GM19043 (cell line): ENCODE results near the gene ODF2.
A peak's percentile ranks its signal among the peaks of the same experiment; 100 is the strongest.
"Not testable (repeated sequence)": the region's sequence is repeated elsewhere in the genome, so short reads cannot be mapped to it uniquely, and the experiment has no call there.

Experiments used
- ATAC-seq: cut with Tn5 transposase; IDR thresholded peaks from one replicate; pipeline ENCODE4 v1.9.1; 2021; ENCODE audit warnings: low read depth; ENCODE audit not compliant: unreplicated experiment

Gene ODF2

DNA sequence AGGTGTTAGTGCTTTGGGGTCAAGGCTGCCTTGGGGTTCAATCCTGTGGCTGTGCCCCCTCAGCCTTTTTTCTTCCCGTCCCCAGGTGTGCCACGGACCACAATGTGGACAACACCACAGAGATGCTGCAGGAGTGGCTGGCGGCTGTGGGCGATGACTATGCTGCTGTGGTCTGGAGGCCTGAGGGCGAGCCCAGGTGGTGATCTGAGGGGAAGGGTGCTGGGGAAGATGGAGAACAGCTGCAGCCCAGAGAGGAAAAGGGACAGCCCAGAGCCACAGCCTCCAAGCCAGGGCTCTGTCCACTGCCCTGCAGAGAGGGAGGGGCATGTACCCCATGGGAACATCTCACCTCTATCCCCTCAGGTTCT is 33.0 kb upstream of the ODF2 start:
- ATAC-seq: no peak

DNA sequence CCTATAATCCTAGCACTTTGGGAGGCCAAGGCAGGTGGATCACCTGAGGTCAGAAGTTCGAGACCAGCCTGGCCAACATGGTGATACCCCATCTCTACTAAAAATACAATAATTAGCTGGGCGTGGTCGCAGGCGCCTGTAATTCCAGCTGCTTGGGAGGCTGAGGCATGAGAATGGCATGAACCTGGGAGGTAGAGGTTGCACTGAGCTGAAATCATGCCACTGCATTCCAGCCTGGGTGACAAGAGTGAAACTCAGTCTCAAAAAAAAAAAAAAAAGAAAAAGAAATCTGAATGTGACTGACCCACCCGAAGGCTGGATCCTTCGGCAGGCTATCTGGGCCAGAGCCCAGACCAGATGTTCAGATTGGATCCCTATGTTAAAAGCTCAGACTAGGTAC is 32.5 kb upstream of the ODF2 start:
- ATAC-seq: not testable (repeated sequence)

DNA sequence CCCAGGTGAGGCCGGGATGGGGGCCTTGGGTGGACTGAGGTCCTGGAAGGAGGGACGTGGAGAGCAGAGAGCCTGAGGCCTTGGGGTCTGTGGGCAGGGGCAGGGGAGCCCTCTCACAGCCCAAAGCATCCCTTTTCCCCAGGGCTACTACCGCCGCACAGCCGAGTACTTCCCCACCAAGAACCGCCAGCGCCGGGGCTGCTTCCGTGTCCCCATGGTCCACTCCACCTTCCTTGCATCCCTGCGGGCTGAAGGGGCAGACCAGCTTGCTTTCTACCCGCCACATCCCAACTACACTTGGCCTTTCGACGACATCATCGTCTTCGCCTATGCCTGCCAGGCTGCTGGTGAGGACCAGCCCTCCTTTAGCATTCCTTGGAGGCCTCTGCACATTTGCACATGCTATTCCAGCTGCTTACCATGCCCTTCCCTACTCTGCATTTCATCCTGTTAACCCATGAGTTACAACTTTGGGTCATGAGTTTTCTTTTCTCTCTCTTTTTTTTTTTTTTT is 31.5 kb upstream of the ODF2 start:
- no peak for ATAC-seq

DNA sequence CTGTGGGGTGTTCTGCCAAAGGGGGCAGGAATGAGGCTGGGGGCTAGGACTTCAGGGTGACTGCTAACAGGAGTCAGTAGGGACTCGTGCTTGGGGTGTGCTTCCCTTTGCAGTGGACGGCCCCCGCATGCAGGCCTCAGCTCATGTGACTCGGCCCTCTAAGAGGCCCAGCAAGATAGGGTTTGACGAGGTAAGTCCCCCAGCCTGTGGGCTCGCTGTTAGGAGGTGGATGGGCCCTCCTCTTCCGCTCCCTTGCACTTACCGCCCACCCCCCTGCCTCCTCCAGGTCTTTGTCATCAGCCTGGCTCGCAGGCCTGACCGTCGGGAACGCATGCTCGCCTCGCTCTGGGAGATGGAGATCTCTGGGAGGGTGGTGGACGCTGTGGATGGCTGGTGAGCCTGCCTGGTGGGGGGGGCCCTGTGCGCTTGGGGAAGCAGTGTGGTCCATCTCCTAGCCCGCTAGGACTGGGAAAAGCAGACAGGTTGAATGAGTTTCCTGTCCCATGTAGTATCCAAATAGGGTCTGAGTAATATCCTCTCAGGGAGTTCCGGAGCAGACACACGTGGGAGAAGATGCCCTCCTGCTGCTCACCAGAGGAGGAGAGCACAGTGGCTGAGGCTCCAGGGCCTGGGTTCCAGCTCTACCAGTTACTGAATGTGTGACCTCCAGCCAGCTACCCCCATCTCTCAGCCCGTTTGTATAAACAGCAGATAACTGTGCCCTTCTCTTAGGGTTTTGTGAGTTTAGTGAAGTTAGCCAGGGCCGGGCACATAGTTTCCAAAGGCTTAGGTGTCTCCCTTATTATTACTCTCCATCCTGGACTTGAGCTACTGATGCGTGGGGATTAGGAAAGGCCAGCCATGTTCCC is 26.9 kb upstream of the ODF2 start:
- no peak for ATAC-seq

DNA sequence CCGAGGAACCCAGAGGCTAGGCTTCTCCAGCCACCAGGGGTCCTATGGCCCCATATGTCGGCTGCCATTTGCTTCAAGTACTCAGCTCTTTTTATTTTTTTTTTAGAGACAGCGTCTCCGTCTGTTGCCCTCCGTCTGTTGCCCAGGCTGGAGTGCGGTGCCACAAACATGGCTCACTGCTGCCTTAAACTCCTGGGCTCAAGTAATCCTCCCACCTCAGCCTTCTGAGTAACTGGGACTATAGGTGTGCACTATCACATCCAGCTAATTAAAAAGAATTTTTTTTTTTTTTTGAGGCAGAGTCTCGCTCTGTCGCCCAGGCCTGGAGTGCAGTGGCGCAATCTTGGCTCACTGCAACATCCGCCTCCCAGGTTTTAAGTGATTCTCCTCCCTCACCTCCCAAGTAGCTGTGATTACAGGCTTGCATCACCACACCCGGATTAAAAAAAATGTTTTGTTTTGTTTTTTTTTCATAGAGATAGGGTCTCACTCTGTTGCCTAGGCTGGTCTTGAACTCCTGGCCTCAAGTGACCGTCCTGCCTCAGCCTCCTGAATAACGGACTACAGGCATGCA is 26.2 kb upstream of the ODF2 start:
- ATAC-seq: no peak

DNA sequence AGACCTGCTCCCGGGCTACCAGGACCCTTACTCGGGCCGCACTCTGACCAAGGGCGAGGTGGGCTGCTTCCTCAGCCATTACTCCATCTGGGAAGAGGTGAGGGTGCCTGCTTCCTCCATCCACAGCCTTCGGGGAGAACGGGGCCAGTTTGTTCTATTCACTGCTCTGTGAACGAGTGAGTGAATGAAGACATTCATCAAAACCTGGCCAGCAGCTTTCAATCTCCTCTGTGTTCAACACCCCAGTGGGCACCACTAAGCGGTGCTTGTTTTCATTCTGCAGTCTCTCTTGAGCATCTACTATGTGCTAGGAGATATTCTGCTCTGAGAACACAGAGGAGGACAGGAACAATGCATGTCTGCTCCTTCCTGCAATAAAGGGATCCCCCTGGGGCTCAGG is 24.6 kb upstream of the ODF2 start:
- no peak for ATAC-seq

DNA sequence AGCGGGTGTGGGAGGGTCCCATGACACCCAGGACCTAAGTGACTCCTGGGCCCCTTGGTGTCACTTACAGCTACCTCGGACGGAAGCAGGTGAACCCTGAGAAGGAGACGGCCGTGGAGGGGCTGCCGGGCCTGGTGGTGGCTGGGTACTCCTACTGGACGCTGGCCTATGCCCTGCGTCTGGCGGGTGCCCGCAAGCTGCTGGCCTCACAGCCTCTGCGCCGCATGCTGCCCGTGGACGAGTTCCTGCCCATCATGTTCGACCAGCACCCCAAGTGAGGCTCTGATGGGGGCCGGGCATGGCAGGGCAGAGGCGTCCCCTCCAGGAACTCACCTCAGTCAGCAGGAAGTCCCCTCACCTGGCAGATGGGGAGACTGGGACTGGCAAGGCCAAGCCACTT is 21.5 kb upstream of the ODF2 start:
- ATAC-seq: no peak

DNA sequence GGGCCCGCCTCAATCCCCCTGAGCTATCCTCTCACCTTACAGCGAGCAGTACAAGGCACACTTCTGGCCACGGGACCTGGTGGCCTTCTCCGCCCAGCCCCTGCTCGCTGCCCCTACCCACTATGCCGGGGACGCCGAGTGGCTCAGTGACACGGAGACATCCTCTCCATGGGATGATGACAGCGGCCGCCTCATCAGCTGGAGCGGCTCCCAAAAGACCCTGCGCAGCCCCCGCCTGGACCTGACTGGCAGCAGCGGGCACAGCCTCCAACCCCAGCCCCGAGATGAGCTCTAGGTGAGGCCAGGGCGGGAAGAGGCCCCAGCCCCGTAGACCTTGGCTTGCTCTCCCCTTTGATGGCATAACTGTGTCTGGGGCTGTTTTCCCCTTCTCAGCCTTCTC is 20.2 kb upstream of the ODF2 start:
- no peak for ATAC-seq

DNA sequence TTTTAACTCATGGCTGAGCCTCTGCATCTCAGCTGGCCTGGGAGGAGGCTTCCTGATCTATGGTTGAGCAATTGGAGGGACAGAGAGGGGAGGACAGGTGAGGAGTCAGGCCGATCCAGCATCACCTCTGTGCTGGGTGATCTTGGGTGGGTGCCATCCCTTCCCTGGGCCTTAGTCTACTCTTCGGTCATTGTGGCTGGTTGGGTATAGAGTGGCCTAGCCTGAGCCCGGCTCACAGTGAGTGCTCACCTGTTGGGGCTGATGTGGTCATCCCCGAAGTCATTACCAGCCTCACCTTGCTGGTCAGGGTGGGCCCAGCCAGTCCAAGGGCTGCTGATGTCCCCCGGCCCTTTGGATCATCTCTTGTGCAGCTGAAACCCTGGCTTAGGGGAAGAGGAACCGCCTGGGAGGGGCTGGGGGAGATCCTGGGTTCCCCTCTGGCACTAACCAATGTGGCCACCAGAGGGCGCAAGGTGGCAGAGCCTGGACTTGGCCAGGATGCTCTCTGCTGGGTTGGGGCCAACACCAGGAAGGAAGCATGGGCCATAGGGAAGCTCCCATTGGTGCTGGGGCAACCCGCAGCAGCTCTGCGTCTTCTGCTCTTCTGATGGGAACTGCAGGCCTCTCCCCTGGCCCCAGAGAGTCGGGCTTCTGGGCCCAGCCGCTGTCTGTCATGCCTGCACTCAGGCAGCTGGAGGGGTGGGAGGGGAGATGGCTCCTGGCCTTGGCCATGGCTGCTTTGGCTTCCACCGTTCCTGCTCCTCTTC is 17.3 kb upstream of the ODF2 start:
- peak; percentile 64 for ATAC-seq

DNA sequence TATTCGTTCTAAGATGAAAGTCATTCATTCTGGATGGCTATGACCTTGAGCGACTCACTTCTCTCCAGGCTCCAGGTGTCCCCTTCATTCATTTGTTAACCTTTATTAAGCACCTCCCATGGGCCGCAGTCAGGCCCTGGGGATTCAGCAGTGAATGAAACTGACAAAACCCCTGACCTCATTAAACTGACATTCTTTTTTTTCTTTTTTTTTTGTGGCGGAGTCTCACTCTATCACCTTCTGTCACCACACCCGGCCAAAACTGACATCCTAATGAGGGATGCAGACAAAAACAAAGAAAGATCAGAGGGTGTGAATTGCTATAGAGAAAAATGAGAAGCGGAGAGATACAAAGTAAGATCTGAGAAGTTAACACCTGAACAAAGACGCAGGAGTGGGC is 16.5 kb upstream of the ODF2 start:
- ATAC-seq: no peak

DNA sequence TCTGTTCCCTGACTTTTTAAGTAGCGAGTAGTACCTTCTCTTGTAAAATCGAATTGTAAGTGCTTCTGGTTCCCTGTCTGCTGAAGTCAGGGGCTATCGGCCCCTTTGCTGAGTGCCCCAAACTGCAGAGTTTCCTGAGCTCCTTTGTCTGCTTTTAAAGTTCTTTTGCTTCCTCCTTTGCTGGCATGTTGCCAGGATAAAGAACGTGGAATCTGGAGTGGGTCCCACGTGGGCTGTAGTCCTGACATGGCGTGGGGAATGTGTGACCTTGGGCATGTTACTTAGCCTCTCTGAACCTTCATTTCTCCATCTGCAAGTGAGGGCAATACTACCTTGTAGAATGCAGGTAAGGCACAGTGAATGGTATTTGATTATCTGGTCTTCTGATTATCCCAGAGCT is 13.7 kb upstream of the ODF2 start:
- ATAC-seq: no peak

DNA sequence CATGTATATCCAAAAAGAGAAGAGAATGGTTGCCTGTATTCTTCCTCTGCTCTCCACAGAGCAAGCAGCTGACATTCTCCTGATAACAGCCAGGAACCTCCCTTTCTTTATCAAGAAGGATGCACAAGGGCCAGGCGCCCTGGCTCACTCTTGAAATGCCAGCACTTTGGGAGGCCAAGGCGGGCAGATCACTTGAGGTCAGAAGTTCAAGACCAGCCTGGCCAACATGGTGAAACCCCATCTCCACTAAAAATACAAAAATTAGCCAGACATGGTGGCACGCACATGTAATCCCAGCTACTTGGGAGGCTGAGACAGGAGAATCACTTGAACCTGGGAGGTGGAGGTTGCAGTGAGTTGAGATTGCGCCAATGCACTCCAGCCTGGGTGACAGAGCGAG is 9.3 kb upstream of the ODF2 start:
- ATAC-seq: not testable (repeated sequence)

DNA sequence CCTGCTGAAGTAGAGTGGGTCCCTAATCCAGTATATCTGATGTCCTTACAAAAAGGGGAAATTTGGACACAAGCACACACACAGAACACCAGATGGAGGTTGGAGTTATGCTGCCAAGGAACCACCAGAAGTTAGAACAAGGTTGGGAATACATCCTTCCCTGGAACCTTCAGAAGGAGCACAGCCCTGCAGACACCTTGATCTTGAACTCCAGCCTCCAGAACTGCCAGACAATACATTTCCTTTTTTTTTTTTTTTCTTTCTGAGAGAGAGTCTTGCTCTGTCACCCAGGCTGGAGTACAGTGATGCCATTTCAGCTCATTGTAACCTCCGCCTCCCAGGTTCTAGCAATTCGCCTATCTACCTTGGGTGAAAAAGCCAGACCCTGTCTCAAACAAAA is 7.1 kb upstream of the ODF2 start:
- ATAC-seq: no peak

DNA sequence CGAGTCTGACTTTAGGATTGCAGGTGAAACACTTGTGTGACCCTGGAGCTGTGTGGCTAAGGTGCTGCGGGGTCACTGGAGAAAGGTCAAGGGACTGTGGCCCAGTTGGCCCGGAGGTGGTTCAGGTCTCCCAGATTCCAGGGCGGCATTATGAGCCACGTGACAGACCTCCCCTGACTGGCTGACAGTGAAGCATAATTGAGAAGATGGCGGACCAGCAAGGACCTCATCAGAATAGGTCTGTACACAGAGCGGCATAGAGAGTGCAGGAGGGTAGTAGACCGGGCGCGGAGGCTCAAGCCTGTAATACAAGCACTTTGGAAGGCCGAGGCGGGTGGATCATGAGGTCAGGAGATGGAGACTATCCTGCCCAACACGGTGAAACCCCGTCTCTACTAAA is 815 bp upstream of the ODF2 start:
- no peak for ATAC-seq

DNA sequence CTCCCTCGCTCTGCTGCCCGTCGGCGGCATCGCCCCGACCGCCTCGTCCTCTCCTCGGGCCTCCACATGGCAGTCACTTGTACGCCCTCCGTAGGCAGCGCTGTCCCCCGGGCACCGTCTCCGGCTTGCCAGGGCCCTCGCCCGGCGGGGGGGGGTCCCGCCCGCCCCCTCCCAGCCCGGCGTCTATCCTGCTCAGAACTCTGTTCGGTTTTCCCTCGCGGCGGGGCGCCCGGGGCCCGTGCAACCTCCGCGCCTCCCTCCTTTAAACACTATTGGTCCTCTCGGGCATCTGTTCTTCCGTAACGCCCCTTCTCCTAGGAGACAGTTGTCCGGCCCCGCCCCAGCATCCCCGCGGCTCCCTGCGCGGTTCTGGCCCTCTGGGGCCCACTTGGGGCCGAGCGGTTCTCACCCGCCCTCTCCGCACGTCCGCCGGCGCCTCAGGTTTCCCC is 831 bp downstream of the ODF2 start:
- ATAC-seq: peak; percentile 52

DNA sequence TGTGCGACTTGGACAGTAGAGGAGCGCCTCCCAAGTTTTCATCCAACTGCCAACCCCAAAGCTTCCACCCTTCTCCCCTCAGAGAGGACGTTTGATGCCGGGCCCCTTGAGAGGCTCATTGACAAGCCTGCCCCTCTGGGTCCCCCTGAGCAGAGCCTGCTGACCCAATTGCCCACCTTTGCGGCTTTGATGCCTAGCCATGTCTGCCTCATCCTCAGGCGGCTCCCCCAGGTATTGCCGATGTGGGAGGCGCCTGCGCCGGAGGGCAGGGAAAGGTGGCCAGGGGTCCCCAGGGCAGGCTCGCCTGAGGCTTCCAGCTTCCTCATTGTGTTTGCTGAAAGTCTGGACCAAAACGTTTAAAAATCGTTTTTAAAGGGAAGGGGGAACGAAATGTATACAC is 1.4 kb downstream of the ODF2 start:
- no peak for ATAC-seq

DNA sequence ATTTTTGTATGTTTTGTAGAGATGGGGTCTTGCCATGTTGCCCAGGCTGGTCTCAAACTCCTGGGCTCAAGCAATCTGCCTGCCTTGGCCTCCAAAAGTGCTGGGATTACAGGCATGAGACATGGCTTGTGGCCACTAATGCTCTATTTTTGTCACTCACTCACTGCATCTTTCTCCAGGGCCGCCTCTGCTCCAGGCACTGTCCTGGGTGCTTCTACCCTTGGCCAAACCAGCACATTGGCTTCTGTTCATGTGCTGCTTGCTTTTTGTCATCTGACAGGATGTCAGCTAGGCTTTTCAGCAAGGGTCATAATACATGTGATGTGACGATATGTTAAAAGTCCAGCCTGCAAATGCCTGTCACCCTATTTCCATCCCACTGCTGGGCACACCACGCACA is 3.2 kb downstream of the ODF2 start:
- no peak for ATAC-seq

DNA sequence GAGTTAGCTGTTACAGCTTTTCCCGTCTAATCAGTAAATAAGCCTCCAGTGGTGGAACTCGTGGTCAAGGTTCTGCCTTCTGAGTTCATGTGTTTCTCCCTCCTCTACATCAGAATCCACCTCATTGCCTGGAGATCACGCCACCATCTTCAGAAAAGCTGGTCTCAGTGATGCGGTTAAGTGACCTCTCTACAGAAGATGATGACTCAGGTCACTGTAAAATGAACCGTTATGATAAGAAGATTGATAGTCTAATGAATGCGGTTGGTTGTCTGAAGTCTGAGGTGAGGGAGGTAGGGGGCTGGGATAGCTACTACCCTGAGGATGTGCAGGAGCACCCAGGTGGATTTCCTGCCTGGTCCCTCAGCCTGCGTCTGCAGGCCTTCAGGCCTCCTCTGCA is 13.3 kb downstream of the ODF2 start:
- ATAC-seq: no peak

DNA sequence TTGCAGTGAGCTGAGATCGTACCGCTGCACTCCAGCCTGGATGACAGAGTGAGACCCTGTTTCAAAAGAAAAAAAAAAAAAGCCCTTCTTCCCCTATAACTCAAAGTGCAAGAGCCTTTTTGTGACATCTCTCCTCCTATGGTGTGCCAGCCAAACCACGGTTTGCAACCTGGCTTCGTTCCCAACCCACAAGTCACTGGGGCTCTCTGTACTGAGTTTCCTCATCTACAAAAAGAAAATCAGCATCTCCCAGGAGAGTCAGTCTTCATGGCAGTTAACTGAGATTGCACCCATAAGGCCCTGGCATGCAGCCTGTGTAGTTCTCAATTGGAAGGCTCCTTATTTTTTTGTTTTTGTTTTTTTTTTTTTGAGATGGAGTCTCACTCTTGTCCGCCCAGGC is 14.8 kb downstream of the ODF2 start:
- no peak for ATAC-seq

DNA sequence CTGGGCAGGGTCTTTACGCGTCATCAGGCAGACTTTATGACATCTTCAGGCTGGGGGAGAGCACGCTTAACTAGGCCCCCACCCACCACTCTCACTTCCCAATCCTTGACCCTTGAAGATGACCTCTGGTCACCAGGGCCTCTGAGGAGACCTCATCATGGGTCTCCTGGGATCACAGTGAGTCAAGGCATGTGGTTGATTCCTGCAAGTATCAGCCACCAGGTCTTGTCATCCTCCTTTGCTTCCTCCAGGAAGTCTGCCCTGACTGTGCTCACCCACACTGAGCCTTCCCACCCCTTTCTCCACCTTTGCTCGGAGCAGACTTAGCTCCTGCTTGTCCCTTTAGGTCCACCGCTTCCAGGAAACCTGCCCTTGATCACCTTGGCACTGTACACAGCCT is 17.3 kb downstream of the ODF2 start:
- no peak for ATAC-seq

DNA sequence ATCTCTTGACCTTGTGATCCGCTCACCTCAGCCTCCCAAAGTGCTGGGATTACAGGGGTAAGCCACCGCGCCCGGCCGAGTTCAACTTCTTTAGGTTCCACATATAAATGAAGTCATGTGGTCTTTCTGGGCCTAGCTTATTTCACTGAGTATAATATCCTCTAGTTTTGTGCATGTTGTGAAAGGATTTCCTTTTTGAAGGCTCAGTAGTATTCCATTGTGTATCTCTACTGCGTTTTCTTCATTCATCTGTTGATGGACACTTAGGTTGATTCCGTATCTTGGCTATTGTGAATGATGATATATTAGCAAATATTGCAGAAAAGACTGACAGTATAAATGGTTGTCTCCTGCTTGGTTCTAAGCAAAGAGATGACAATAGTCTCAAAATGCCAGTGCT is 20.1 kb downstream of the ODF2 start:
- no peak for ATAC-seq

DNA sequence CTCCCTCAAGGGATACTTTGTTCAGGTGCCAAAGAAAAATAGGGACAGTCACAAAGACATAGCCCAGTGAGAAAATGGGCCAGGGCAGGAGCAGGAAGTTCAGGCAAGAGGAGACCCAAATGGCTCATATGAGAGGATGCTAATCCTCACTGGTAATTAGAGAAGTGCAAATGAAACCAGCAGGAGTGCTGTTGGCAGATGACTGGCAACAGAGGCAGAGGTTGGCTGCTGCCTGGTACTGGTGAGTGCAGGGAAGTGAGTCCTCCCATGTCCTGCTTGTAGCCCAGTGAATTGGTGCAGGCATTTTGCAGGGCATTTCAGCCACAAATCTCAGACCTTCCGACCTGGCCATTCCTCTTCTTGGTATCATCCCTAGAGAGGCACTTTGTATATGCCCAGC is 23.5 kb downstream of the ODF2 start:
- no peak for ATAC-seq
